HG03039 (cell line): ENCODE results near the gene CST9.

Experiments
- ATAC-seq: cut with Tn5 transposase; IDR thresholded peaks from one replicate; pipeline ENCODE4 v1.9.1; 2021; ENCODE audit warnings: mild to moderate bottlenecking, moderate library complexity; ENCODE audit not compliant: unreplicated experiment

The CST9 gene

GRCh38 chr20:23605867-23606651 is at the start of gene CST9:
TSS of gene CST9 (minus strand) at chr20:23605917. CDS start at chr20:23605864, 53 bp downstream.
- no peak for ATAC-seq

GRCh38 chr20:23654717-23655116 is 49.0 kb upstream of the CST9 start:
- no peak for ATAC-seq

GRCh38 chr20:23654000-23654399 is 48.3 kb upstream of the CST9 start:
- no peak for ATAC-seq

GRCh38 chr20:23653400-23653938 is 47.8 kb upstream of the CST9 start:
- ATAC-seq, result no peak

- ATAC-seq, result no peak
Measured at GRCh38 chr20:23652926-23653325, 47.2 kb upstream of the CST9 start.

GRCh38 chr20:23652371-23652770 is 46.7 kb upstream of the CST9 start:
- no peak for ATAC-seq

- no peak for ATAC-seq
Measured at GRCh38 chr20:23651117-23651516, 45.4 kb upstream of the CST9 start.

- ATAC-seq, result no peak
Measured at GRCh38 chr20:23649830-23650417, 44.2 kb upstream of the CST9 start.

- ATAC-seq, result no peak
Measured at GRCh38 chr20:23649242-23649641, 43.5 kb upstream of the CST9 start.

- ATAC-seq, result no peak
Measured at GRCh38 chr20:23647346-23647745, 41.6 kb upstream of the CST9 start.

- ATAC-seq, result no peak
Measured at GRCh38 chr20:23646106-23646873, 40.6 kb upstream of the CST9 start.

GRCh38 chr20:23645575-23645974 is 39.9 kb upstream of the CST9 start:
- no peak for ATAC-seq

- no peak for ATAC-seq
Measured at GRCh38 chr20:23644164-23644563, 38.4 kb upstream of the CST9 start.

GRCh38 chr20:23643659-23644058 is 37.9 kb upstream of the CST9 start:
- ATAC-seq, result no peak

- no peak for ATAC-seq
Measured at GRCh38 chr20:23641936-23642751, 36.4 kb upstream of the CST9 start.

- no peak for ATAC-seq
Measured at GRCh38 chr20:23640671-23641667, 35.3 kb upstream of the CST9 start.

GRCh38 chr20:23640018-23640601 is 34.4 kb upstream of the CST9 start:
- no peak for ATAC-seq

- ATAC-seq, result no peak
Measured at GRCh38 chr20:23639490-23639958, 33.8 kb upstream of the CST9 start.

GRCh38 chr20:23638309-23638708 is 32.6 kb upstream of the CST9 start:
- no peak for ATAC-seq
